GM23338 (cell line): ENCODE measurements around the gene EPPIN. TPM values are rescaled to one million over a fixed set of nuclear protein-coding genes. Genes with fewer than 3 reads are reported as not detected.

Experiments used
- ATAC-seq: fragments of 200-7000 bp; cut with Tn5 transposase; 3 replicates; pipeline ENCODE4 v1.9.1; 2020
- DNase-seq: peaks from one replicate; pipeline ENCODE4 v3.0.0-alpha.2; 2015; ENCODE audit warnings: low spot score
- H2AFZ ChIP-seq: fragments of 200-600 bp; sonication (generic); 2 replicates; pipeline ENCODE4 v1.8.0; 2016; ENCODE audit warnings: antibody characterized with exemption, mild to moderate bottlenecking, moderate library complexity
- H3F3A ChIP-seq: fragments of 200-600 bp; sonication (generic); replicated peaks from 2 replicates; pipeline ENCODE4 v1.8.0; 2017; ENCODE audit warnings: antibody characterized with exemption, mixed run types, low read depth
- H3K27ac ChIP-seq: fragments of 200-600 bp; sonication (generic); 2 replicates; pipeline ENCODE4 v1.6.1; 2016; ENCODE audit warnings: low read depth
- H3K27me3 ChIP-seq: fragments of 200-600 bp; sonication (generic); 2 replicates; pipeline ENCODE4 v1.8.0; 2016; ENCODE audit warnings: mild to moderate bottlenecking, mixed run types, moderate library complexity; ENCODE audit not compliant: insufficient read depth
- H3K36me3 ChIP-seq: fragments of 200-600 bp; sonication (generic); 2 replicates; pipeline ENCODE4 v1.8.0; 2016; ENCODE audit warnings: mild to moderate bottlenecking; ENCODE audit not compliant: insufficient read depth
- H3K4me1 ChIP-seq: fragments of 200-600 bp; sonication (generic); 2 replicates; pipeline ENCODE4 v1.8.0; 2016; ENCODE audit warnings: mild to moderate bottlenecking, moderate library complexity; ENCODE audit not compliant: insufficient read depth
- H3K4me2 ChIP-seq: fragments of 200-600 bp; sonication (generic); 2 replicates; pipeline ENCODE4 v1.7.1; 2017; ENCODE audit warnings: mixed run types
- H3K4me3 ChIP-seq: fragments of 200-600 bp; sonication (generic); 2 replicates; pipeline ENCODE4 v1.6.1; 2016; ENCODE audit warnings: mixed run types
- H3K79me2 ChIP-seq: fragments of 200-600 bp; sonication (generic); replicated peaks from 2 replicates; pipeline ENCODE4 v1.8.0; 2017; ENCODE audit warnings: mild to moderate bottlenecking; ENCODE audit not compliant: insufficient read depth
- H3K9me2 ChIP-seq: fragments of 200-600 bp; sonication (generic); 2 replicates; pipeline ENCODE4 v1.8.0; 2017; ENCODE audit not compliant: insufficient read depth
- H4K20me1 ChIP-seq: fragments of 200-600 bp; sonication (generic); replicated peaks from 2 replicates; pipeline ENCODE4 v1.8.0; 2017; ENCODE audit warnings: mild to moderate bottlenecking; ENCODE audit not compliant: insufficient read depth
- H3K27ac Mint-ChIP-seq: 2 replicates; pipeline ENCODE4 v1.8.0; 2020; ENCODE audit warnings: inconsistent platforms, mild to moderate bottlenecking, moderate library complexity, mixed read lengths
- H3K27me3 Mint-ChIP-seq: 3 replicates; pipeline ENCODE4 v1.8.0; 2022; ENCODE audit warnings: low read depth, mild to moderate bottlenecking, moderate library complexity, mixed read lengths, inconsistent platforms; ENCODE audit not compliant: insufficient read depth, poor library complexity
- H3K36me3 Mint-ChIP-seq: 3 replicates; pipeline ENCODE4 v1.8.0; 2021; ENCODE audit warnings: low read depth, mild to moderate bottlenecking, inconsistent platforms, moderate library complexity, mixed read lengths
- H3K4me1 Mint-ChIP-seq: 3 replicates; pipeline ENCODE4 v1.8.0; 2020; ENCODE audit warnings: mild to moderate bottlenecking, inconsistent platforms, mixed read lengths
- H3K4me3 Mint-ChIP-seq: 3 replicates; pipeline ENCODE4 v1.8.0; 2021; ENCODE audit warnings: moderate library complexity, mild to moderate bottlenecking, inconsistent platforms, mixed read lengths
- H3K9me3 Mint-ChIP-seq: 3 replicates; pipeline ENCODE4 v1.8.0; 2020; ENCODE audit warnings: moderate library complexity, mild to moderate bottlenecking, inconsistent platforms, mixed read lengths
- CREB1 ChIP-seq: fragments of 250-450 bp; sonication (Bioruptor Pico); IDR thresholded peaks from 2 replicates; pipeline ENCODE4 v1.5.0; 2020; ENCODE audit warnings: low read depth, mild to moderate bottlenecking, moderate library complexity
- ETS1 ChIP-seq: IDR thresholded peaks from 2 replicates; pipeline ENCODE4 v1.6.1; 2016; ENCODE audit warnings: antibody characterized with exemption
- EZH2 ChIP-seq: fragments of 200-600 bp; sonication (generic); IDR thresholded peaks from one replicate; pipeline ENCODE4 v1.8.0; 2017; ENCODE audit warnings: antibody characterized with exemption, mild to moderate bottlenecking, low read depth; ENCODE audit not compliant: unreplicated experiment
- EZH2phosphoT487 ChIP-seq: fragments of 200-600 bp; sonication (generic); IDR thresholded peaks from one replicate; pipeline ENCODE4 v1.8.1; 2018; ENCODE audit warnings: antibody characterized with exemption; ENCODE audit not compliant: unreplicated experiment
- JUNB ChIP-seq: IDR thresholded peaks from one replicate; pipeline ENCODE4 v1.6.1; 2016; ENCODE audit warnings: antibody characterized with exemption; ENCODE audit not compliant: unreplicated experiment
- NANOG ChIP-seq: IDR thresholded peaks from 2 replicates; pipeline ENCODE4 v1.6.1; 2016; ENCODE audit warnings: antibody characterized with exemption, borderline replicate concordance
- POLR2AphosphoS5 ChIP-seq: IDR thresholded peaks from 2 replicates; pipeline ENCODE4 v1.6.1; 2016; ENCODE audit warnings: antibody characterized with exemption, low read depth
- STAT1 ChIP-seq: IDR thresholded peaks from one replicate; pipeline ENCODE4 v1.6.1; 2016; ENCODE audit warnings: antibody characterized with exemption; ENCODE audit not compliant: unreplicated experiment
- ZNF114 ChIP-seq: fragments of 250-450 bp; sonication (Bioruptor Pico); IDR thresholded peaks from 2 replicates; pipeline ENCODE4 v1.5.0; 2020; ENCODE audit warnings: mild to moderate bottlenecking, moderate library complexity
- ZNF331 ChIP-seq: fragments of 250-450 bp; sonication (Bioruptor Pico); IDR thresholded peaks from 2 replicates; pipeline ENCODE4 v1.5.0; 2020; ENCODE audit warnings: low read depth, mild to moderate bottlenecking, moderate library complexity
- long read RNA-seq: library from polyadenylated mRNA; unstranded; transcript quantifications from one replicate; pipeline ENCODE4 v2.0.0, GENCODE V29; 2020; ENCODE audit not compliant: unreplicated experiment
- polyA plus RNA-seq: library from polyadenylated mRNA; unstranded; fragments of >200 nt; fragmentation: Nextera tagmentation; extraction: Ambion mirVana; gene quantifications from 2 replicates; pipeline ENCODE4 v1.2.1, GENCODE V29; 2016
- total RNA-seq: library from RNA; depleted of rRNA; stranded (reverse); fragments of >200 nt; shearing (Covaris generic); gene quantifications from 2 replicates; pipeline ENCODE4 v1.2.3, GENCODE V29; 2014; rRNA removed
- TF ChIP-seq, protein P1 (sequence below): IDR thresholded peaks from one replicate; pipeline ENCODE4 v1.6.1; 2018; ENCODE audit warnings: antibody characterized with exemption; ENCODE audit not compliant: unreplicated experiment
- TF ChIP-seq, protein P2 (sequence below), 2 experiments: fragments of 200-600 bp in 1 of 2; sonication (generic) in 1 of 2; conservative IDR thresholded peaks; 2 replicates each; pipeline versions ENCODE4 v1.5.1 to v1.6.1; 2016 to 2017; ENCODE audit warnings: antibody characterized with exemption in 2 of 2, low read depth in 2 of 2, mild to moderate bottlenecking in 2 of 2, moderate library complexity in 1 of 2
- TF ChIP-seq, protein P3 (sequence below): fragments of 250-450 bp; sonication (Bioruptor Pico); IDR thresholded peaks from 2 replicates; pipeline ENCODE4 v1.5.0; 2020; ENCODE audit warnings: mild to moderate bottlenecking, moderate library complexity

EPPIN gene
- total RNA-seq: 0.04 TPM in 1 of 2 replicates, not detected in the other
- polyA plus RNA-seq: 0.23 and 0.78 TPM in 2 replicates
- long read RNA-seq: 0 reads

DNA sequence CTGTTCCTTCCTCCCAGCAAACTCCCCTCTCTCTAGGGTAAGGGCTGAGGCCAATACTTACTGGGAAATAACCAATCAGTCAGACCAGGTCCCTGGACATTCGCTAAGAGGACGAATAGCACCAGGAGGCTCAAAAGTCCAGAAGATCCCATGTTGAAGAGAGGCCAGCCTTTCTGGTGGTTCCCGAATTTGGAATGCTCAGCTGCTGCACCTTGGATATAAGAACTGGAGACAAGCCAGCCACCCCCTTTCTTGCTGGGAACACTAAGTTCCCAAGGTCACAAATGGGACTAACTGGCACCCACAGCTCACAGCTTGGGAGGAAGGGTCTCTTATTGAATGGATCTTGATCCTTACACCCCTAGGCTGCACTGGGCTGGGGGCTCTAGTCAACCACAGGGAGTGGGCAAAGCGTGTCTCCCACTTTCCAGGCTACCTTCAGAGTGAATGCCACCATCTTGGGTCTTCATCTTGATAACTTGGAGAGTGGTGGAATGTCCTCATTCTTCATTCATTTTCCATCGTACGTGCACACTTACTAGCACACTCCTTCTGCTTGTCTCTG, at the start of gene EPPIN:
EPPIN (minus strand) TSS at position 196 of the 565 bp plus-strand sequence; CDS start at position 152, 44 bp downstream.
- TF ChIP-seq, protein P1, sequence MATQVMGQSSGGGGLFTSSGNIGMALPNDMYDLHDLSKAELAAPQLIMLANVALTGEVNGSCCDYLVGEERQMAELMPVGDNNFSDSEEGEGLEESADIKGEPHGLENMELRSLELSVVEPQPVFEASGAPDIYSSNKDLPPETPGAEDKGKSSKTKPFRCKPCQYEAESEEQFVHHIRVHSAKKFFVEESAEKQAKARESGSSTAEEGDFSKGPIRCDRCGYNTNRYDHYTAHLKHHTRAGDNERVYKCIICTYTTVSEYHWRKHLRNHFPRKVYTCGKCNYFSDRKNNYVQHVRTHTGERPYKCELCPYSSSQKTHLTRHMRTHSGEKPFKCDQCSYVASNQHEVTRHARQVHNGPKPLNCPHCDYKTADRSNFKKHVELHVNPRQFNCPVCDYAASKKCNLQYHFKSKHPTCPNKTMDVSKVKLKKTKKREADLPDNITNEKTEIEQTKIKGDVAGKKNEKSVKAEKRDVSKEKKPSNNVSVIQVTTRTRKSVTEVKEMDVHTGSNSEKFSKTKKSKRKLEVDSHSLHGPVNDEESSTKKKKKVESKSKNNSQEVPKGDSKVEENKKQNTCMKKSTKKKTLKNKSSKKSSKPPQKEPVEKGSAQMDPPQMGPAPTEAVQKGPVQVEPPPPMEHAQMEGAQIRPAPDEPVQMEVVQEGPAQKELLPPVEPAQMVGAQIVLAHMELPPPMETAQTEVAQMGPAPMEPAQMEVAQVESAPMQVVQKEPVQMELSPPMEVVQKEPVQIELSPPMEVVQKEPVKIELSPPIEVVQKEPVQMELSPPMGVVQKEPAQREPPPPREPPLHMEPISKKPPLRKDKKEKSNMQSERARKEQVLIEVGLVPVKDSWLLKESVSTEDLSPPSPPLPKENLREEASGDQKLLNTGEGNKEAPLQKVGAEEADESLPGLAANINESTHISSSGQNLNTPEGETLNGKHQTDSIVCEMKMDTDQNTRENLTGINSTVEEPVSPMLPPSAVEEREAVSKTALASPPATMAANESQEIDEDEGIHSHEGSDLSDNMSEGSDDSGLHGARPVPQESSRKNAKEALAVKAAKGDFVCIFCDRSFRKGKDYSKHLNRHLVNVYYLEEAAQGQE: no peak
- TF ChIP-seq, protein P2, sequence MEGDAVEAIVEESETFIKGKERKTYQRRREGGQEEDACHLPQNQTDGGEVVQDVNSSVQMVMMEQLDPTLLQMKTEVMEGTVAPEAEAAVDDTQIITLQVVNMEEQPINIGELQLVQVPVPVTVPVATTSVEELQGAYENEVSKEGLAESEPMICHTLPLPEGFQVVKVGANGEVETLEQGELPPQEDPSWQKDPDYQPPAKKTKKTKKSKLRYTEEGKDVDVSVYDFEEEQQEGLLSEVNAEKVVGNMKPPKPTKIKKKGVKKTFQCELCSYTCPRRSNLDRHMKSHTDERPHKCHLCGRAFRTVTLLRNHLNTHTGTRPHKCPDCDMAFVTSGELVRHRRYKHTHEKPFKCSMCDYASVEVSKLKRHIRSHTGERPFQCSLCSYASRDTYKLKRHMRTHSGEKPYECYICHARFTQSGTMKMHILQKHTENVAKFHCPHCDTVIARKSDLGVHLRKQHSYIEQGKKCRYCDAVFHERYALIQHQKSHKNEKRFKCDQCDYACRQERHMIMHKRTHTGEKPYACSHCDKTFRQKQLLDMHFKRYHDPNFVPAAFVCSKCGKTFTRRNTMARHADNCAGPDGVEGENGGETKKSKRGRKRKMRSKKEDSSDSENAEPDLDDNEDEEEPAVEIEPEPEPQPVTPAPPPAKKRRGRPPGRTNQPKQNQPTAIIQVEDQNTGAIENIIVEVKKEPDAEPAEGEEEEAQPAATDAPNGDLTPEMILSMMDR (conservative IDR thresholded peaks at IDR 0.05; ENCODE audit: low read depth in 2 of 2): no peak
- TF ChIP-seq ETS1 (no peak), POLR2AphosphoS5 (no peak), EZH2phosphoT487 (no peak), STAT1 (no peak), ZNF114 (CRISPR knock-in tag) (no peak), ZNF331 (CRISPR knock-in tag) (no peak), NANOG (no peak), EZH2 (no peak), JUNB (no peak), CREB1 (CRISPR knock-in tag) (no peak)
- TF ChIP-seq, protein P3, sequence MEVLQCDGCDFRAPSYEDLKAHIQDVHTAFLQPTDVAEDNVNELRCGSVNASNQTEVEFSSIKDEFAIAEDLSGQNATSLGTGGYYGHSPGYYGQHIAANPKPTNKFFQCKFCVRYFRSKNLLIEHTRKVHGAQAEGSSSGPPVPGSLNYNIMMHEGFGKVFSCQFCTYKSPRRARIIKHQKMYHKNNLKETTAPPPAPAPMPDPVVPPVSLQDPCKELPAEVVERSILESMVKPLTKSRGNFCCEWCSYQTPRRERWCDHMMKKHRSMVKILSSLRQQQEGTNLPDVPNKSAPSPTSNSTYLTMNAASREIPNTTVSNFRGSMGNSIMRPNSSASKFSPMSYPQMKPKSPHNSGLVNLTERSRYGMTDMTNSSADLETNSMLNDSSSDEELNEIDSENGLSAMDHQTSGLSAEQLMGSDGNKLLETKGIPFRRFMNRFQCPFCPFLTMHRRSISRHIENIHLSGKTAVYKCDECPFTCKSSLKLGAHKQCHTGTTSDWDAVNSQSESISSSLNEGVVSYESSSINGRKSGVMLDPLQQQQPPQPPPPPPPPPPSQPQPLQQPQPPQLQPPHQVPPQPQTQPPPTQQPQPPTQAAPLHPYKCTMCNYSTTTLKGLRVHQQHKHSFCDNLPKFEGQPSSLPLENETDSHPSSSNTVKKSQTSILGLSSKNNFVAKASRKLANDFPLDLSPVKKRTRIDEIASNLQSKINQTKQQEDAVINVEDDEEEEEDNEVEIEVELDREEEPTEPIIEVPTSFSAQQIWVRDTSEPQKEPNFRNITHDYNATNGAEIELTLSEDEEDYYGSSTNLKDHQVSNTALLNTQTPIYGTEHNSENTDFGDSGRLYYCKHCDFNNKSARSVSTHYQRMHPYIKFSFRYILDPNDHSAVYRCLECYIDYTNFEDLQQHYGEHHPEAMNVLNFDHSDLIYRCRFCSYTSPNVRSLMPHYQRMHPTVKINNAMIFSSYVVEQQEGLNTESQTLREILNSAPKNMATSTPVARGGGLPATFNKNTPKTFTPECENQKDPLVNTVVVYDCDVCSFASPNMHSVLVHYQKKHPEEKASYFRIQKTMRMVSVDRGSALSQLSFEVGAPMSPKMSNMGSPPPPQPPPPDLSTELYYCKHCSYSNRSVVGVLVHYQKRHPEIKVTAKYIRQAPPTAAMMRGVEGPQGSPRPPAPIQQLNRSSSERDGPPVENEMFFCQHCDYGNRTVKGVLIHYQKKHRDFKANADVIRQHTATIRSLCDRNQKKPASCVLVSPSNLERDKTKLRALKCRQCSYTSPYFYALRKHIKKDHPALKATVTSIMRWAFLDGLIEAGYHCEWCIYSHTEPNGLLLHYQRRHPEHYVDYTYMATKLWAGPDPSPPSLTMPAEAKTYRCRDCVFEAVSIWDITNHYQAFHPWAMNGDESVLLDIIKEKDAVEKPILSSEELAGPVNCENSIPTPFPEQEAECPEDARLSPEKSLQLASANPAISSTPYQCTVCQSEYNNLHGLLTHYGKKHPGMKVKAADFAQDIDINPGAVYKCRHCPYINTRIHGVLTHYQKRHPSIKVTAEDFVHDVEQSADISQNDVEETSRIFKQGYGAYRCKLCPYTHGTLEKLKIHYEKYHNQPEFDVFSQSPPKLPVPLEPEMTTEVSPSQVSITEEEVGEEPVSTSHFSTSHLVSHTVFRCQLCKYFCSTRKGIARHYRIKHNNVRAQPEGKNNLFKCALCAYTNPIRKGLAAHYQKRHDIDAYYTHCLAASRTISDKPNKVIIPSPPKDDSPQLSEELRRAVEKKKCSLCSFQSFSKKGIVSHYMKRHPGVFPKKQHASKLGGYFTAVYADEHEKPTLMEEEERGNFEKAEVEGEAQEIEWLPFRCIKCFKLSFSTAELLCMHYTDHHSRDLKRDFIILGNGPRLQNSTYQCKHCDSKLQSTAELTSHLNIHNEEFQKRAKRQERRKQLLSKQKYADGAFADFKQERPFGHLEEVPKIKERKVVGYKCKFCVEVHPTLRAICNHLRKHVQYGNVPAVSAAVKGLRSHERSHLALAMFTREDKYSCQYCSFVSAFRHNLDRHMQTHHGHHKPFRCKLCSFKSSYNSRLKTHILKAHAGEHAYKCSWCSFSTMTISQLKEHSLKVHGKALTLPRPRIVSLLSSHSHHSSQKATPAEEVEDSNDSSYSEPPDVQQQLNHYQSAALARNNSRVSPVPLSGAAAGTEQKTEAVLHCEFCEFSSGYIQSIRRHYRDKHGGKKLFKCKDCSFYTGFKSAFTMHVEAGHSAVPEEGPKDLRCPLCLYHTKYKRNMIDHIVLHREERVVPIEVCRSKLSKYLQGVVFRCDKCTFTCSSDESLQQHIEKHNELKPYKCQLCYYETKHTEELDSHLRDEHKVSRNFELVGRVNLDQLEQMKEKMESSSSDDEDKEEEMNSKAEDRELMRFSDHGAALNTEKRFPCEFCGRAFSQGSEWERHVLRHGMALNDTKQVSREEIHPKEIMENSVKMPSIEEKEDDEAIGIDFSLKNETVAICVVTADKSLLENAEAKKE (CRISPR knock-in tag): no peak

More for the DNA sequence above, at the start of gene EPPIN:
- Histone ChIP-seq H3K9me2 (peaks cover 14% of the 10 kb centered on the region; the same call in 1 of the 2 replicates), H3K4me3 (no peak within 1 kb of the TSS), H3K36me3 (no peaks in the 10 kb centered on the region), H2AFZ (no peak within 1 kb of the TSS), H3K79me2 (no peaks in the 10 kb centered on the region), H4K20me1 (no peaks in the 10 kb centered on the region), H3K27me3 (no peaks in the 10 kb centered on the region), H3K4me2 (no peak within 1 kb of the TSS), H3K27ac (no peak within 1 kb of the TSS), H3F3A (no peaks in the 10 kb centered on the region), H3K4me1 (no peaks in the 10 kb centered on the region)
- DNase-seq: no peak
- H3K4me1 Mint-ChIP-seq: peaks cover 8% of the 10 kb centered on the region; the same call in 2 of the 3 replicates
- no peak within 1 kb of the TSS for H3K4me3 Mint-ChIP-seq
- no peaks in the 10 kb centered on the region; the same call in 1 of the 3 replicates for H3K36me3 Mint-ChIP-seq
- no peak for ATAC-seq
- H3K9me3 Mint-ChIP-seq: no peaks in the 10 kb centered on the region; the same call in 2 of the 3 replicates
- H3K27me3 Mint-ChIP-seq: peaks cover 1% of the 10 kb centered on the region
- peak within 1 kb of the TSS; percentile 69 for H3K27ac Mint-ChIP-seq
